HEK293 (cell line): ENCODE measurements around the gene SLC29A3.

Experiments
- CTCF ChIP-seq: fragments of 450-650 bp; formaldehyde crosslinking; IDR thresholded peaks from 2 replicates; pipeline ENCODE4 v1.5.1; 2016; ENCODE audit warnings: missing biosample characterization, missing genetic modification characterization
- ZNF362 ChIP-seq: fragments of 450-650 bp; formaldehyde crosslinking; IDR thresholded peaks from 2 replicates; pipeline ENCODE4 v1.5.1; 2016; ENCODE audit warnings: missing biosample characterization, missing genetic modification characterization
- ZNF416 ChIP-seq: fragments of 450-650 bp; formaldehyde crosslinking; IDR thresholded peaks from 2 replicates; pipeline ENCODE4 v1.5.1; 2016; ENCODE audit warnings: missing biosample characterization, missing genetic modification characterization
- ZNF510 ChIP-seq: fragments of 450-650 bp; formaldehyde crosslinking; IDR thresholded peaks from 2 replicates; pipeline ENCODE4 v1.5.1; 2018; ENCODE audit warnings: mild to moderate bottlenecking, missing genetic modification characterization, missing biosample characterization; ENCODE audit not compliant: insufficient replicate concordance

- peak; percentile 35 for TF ChIP-seq CTCF (tag by site-specific recombination)
- TF ChIP-seq ZNF510 (tag by site-specific recombination), result no peak
- no peak for TF ChIP-seq ZNF416 (tag by site-specific recombination)
- no peak for TF ChIP-seq ZNF362 (tag by site-specific recombination)
Observed at GRCh38 chr10:71368643-71369042, 49.6 kb downstream of the SLC29A3 start.
